GM23338 (cell line): ENCODE measurements around the gene ZNF322.
"Not testable (repeated sequence)": the region's sequence is repeated elsewhere in the genome, so short reads cannot be mapped to it uniquely, and the experiment has no call there.

Experiments
- CTCF ChIP-seq, 2 experiments: fragments of 200-600 bp in 1 of 2; sonication (generic) in 1 of 2; conservative IDR thresholded peaks; 2 replicates each; pipeline versions ENCODE4 v1.5.1 to v1.6.1; 2016 to 2017; ENCODE audit warnings: antibody characterized with exemption in 2 of 2, low read depth in 2 of 2, mild to moderate bottlenecking in 2 of 2, moderate library complexity in 1 of 2
- ETS1 ChIP-seq: IDR thresholded peaks from 2 replicates; pipeline ENCODE4 v1.6.1; 2016; ENCODE audit warnings: antibody characterized with exemption
- EZH2 ChIP-seq: fragments of 200-600 bp; sonication (generic); IDR thresholded peaks from one replicate; pipeline ENCODE4 v1.8.0; 2017; ENCODE audit warnings: antibody characterized with exemption, mild to moderate bottlenecking, low read depth; ENCODE audit not compliant: unreplicated experiment
- POLR2AphosphoS5 ChIP-seq: IDR thresholded peaks from 2 replicates; pipeline ENCODE4 v1.6.1; 2016; ENCODE audit warnings: antibody characterized with exemption, low read depth

- not testable (repeated sequence) for TF ChIP-seq CTCF (conservative IDR thresholded peaks at IDR 0.05; ENCODE audit: low read depth in 2 of 2); POLR2AphosphoS5; ETS1; EZH2
These were observed 38.0 kb upstream of the ZNF322 start for GRCh38 chr6:26697496-26697895.
